HL-60 (cell line): Measurements from ENCODE around the gene SERTAD3.

Experiments
- DNase-seq, 2 experiments: peaks; one replicate each; pipeline ENCODE4 v3.0.0-alpha.2; 2010 to 2020; ENCODE audit warnings: low read depth in 1 of 2, low spot score in 1 of 2
- H3K27ac ChIP-seq: fragments of 250-450 bp; sonication (Bioruptor Pico); replicated peaks from 2 replicates; pipeline ENCODE4 v1.5.1; 2020; ENCODE audit warnings: mild to moderate bottlenecking, moderate library complexity
- H3K27me3 ChIP-seq: fragments of 250-450 bp; sonication (Bioruptor Pico); 2 replicates; pipeline ENCODE4 v1.5.1; 2021; ENCODE audit warnings: mild to moderate bottlenecking, moderate library complexity; ENCODE audit not compliant: insufficient read depth, poor library complexity, severe bottlenecking
- H3K4me3 ChIP-seq: replicated peaks from 2 replicates; pipeline ENCODE4 v1.5.1; 2011; ENCODE audit warnings: mild to moderate bottlenecking, control low read depth, low read length; ENCODE audit not compliant: insufficient read depth
- GABPA ChIP-seq: IDR thresholded peaks from 2 replicates; pipeline ENCODE4 v1.6.1; 2012; ENCODE audit warnings: low read depth
- POLR2AphosphoS5 ChIP-seq: IDR thresholded peaks from 2 replicates; pipeline ENCODE4 v1.6.1; 2012; ENCODE audit warnings: low read depth
- REST ChIP-seq: IDR thresholded peaks from 2 replicates; pipeline ENCODE4 v1.6.1; 2012; ENCODE audit warnings: low read depth; ENCODE audit not compliant: insufficient replicate concordance
- SPI1 ChIP-seq: IDR thresholded peaks from 2 replicates; pipeline ENCODE4 v1.6.1; 2012; ENCODE audit warnings: low read depth, mild to moderate bottlenecking, borderline replicate concordance
- TF ChIP-seq, protein P1 (sequence below): IDR thresholded peaks from one replicate; pipeline ENCODE4 v1.5.1; 2011; ENCODE audit warnings: low read length, control low read depth, inconsistent platforms; ENCODE audit not compliant: insufficient read depth

Gene SERTAD3

DNA sequence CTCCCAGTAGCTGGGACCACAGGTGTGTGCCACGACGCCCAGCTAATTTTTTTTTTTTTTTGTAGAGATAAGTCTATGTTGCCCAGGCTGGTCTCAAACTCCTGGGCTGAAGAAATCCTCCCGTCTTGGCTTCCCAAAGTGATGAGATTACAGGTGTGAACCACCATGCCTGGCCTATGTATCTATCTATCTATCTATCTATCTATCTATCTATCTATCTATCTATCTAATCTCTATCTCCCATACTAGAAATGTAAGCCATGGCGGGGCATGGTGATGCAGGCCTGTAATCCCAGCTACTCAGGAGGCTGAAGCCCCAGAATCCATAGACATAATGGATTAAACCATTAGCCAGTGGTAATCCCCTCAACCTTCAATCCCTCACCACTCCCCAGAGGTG lies 6.5 kb upstream of the SERTAD3 start:
- TF ChIP-seq GABPA (no peak), REST (no peak), SPI1 (no peak), POLR2AphosphoS5 (no peak)
- TF ChIP-seq, protein P1, sequence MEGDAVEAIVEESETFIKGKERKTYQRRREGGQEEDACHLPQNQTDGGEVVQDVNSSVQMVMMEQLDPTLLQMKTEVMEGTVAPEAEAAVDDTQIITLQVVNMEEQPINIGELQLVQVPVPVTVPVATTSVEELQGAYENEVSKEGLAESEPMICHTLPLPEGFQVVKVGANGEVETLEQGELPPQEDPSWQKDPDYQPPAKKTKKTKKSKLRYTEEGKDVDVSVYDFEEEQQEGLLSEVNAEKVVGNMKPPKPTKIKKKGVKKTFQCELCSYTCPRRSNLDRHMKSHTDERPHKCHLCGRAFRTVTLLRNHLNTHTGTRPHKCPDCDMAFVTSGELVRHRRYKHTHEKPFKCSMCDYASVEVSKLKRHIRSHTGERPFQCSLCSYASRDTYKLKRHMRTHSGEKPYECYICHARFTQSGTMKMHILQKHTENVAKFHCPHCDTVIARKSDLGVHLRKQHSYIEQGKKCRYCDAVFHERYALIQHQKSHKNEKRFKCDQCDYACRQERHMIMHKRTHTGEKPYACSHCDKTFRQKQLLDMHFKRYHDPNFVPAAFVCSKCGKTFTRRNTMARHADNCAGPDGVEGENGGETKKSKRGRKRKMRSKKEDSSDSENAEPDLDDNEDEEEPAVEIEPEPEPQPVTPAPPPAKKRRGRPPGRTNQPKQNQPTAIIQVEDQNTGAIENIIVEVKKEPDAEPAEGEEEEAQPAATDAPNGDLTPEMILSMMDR = no peak
- Histone ChIP-seq H3K27ac (no peak overlapping the region), H3K27me3 (no peaks in the 10 kb centered on the region), H3K4me3 (no peak overlapping the region)
- no peak for DNase-seq

- Histone ChIP-seq H3K4me3 (no peak overlapping the region), H3K27me3 (no peaks in the 10 kb centered on the region), H3K27ac (no peak overlapping the region)
- no peak for TF ChIP-seq REST
- TF ChIP-seq, protein P1 = no peak
- TF ChIP-seq GABPA = no peak
- TF ChIP-seq SPI1 = no peak
- no peak for TF ChIP-seq POLR2AphosphoS5
- no peak for DNase-seq
Measured at GRCh38 chr19:40449506-40449905, 5.4 kb upstream of the SERTAD3 start.

DNA sequence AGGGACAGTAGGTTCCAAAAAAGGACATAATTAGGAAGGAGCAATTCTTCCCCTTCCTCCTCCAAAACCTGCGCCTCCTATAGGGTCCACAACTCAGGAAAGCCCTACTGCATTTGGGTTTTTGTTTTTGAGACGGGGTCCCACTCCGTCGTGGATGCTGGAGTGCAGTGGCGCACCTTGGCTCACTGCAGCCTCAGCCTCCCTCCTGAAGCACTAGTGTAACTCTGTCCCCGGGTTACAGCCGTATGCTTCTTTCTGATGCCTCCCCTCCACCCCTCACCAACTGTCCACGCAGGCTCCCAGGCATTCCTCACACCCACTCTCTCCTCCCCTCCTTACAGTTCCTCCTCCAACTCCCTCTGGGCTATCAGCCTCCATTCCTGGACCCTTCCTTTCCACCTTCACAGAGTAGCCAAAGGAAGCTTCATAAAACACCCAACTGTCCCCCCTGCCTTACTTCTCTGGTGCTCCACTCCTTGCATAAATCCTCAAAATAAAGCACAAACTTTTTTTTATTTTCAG lies 2.2 kb upstream of the SERTAD3 start:
- H3K27ac ChIP-seq = no peak overlapping the region

More for the DNA sequence above, 2.2 kb upstream of the SERTAD3 start:
- no peaks in the 10 kb centered on the region for H3K27me3 ChIP-seq
- H3K4me3 ChIP-seq = no peak overlapping the region
- TF ChIP-seq GABPA (no peak), POLR2AphosphoS5 (no peak), REST (no peak), SPI1 (no peak)
- TF ChIP-seq, protein P1 = no peak
- no peak for DNase-seq
